Peyer's patch (tissue), 4 donors: Measurements from ENCODE around the gene RBM19.

Experiments used
- POLR2A ChIP-seq, 2 donors: fragments of 450-650 bp; IDR thresholded peaks; one replicate each; pipeline ENCODE4 v1.5.1; 2017; ENCODE audit warnings: antibody characterized with exemption in 2 of 2, mild to moderate bottlenecking in 2 of 2, moderate library complexity in 2 of 2
- TF ChIP-seq, protein P1 (sequence below), 6 experiments: fragments of 450-650 bp in 4 of 6; fragments of 200-600 bp in 2 of 6; sonication (generic) in 1 of 6; IDR thresholded peaks; one replicate each; pipeline ENCODE4 v1.5.1; 2017 to 2019; ENCODE audit warnings: antibody characterized with exemption in 6 of 6, mild to moderate bottlenecking in 3 of 6, moderate library complexity in 1 of 6

DNA sequence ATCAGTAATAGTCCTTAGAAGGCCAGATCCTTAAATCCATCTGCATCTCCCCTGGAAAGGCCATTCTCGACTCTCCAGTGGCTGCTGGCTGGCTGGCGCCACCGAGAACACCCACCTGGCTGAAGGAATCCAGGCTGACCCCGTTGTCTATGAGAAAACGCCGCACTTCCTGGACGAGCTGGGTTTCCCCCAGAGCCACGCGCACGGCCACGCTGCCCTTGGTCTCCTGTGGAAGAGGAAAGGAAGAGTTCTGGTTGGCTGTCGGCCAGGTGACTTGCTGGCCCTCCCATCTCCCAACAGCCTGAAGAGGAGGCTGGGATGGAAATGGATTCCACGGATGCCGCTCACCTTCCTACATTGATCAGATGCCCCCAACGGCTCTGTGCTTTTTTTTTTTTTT is 23.9 kb downstream of the RBM19 start:
- TF ChIP-seq, protein P1, sequence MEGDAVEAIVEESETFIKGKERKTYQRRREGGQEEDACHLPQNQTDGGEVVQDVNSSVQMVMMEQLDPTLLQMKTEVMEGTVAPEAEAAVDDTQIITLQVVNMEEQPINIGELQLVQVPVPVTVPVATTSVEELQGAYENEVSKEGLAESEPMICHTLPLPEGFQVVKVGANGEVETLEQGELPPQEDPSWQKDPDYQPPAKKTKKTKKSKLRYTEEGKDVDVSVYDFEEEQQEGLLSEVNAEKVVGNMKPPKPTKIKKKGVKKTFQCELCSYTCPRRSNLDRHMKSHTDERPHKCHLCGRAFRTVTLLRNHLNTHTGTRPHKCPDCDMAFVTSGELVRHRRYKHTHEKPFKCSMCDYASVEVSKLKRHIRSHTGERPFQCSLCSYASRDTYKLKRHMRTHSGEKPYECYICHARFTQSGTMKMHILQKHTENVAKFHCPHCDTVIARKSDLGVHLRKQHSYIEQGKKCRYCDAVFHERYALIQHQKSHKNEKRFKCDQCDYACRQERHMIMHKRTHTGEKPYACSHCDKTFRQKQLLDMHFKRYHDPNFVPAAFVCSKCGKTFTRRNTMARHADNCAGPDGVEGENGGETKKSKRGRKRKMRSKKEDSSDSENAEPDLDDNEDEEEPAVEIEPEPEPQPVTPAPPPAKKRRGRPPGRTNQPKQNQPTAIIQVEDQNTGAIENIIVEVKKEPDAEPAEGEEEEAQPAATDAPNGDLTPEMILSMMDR (IDR thresholded peaks at IDR 0.05): no peak
- no peak for TF ChIP-seq POLR2A (IDR thresholded peaks at IDR 0.05)
